Transverse colon (tissue), 3 donors: ENCODE measurements around the gene PTPRN2.

Experiments
- CTCF ChIP-seq, 5 experiments: fragments of 200-600 bp in 3 of 5; fragments of 450-650 bp in 2 of 5; sonication (generic) in 3 of 5; IDR thresholded peaks; 1 replicate in 2 of 5; 2 replicates in 3 of 5; pipeline ENCODE4 v1.5.1; 2016 to 2017; ENCODE audit warnings: antibody characterized with exemption in 5 of 5, inconsistent platforms in 3 of 5, mild to moderate bottlenecking in 2 of 5, moderate library complexity in 1 of 5
- POLR2A ChIP-seq: fragments of 450-650 bp; IDR thresholded peaks from one replicate; pipeline ENCODE4 v1.6.1; 2016; ENCODE audit warnings: antibody characterized with exemption, mild to moderate bottlenecking, moderate library complexity

GRCh38 chr7:158077934-158078910 lies 509.4 kb downstream of the PTPRN2 start:
- TF ChIP-seq CTCF (IDR thresholded peaks at IDR 0.05) (no peak), POLR2A (no peak)
